SH-SY5Y (cell line): ENCODE data around the gene RIC8B.

Source experiments
- GATA2 ChIP-seq: IDR thresholded peaks from 2 replicates; pipeline ENCODE4 v1.6.1; 2011; ENCODE audit warnings: mild to moderate bottlenecking, low read depth, low read length
- GATA3 ChIP-seq: IDR thresholded peaks from 2 replicates; pipeline ENCODE4 v1.6.1; 2011; ENCODE audit warnings: low read depth, mild to moderate bottlenecking, low read length, moderate library complexity

- TF ChIP-seq GATA3 (no peak), GATA2 (no peak)
These were observed 19.9 kb downstream of the RIC8B start for GRCh38 chr12:106794369-106794768.
